Astrocyte (in vitro differentiated cells and primary cell): ENCODE data around the gene SLFN12.

ENCODE experiments used
- CTCF ChIP-seq: IDR thresholded peaks from 2 replicates; pipeline ENCODE4 v1.5.1; 2011; ENCODE audit warnings: low read depth, mild to moderate bottlenecking, inconsistent platforms, low read length, moderate library complexity; ENCODE audit not compliant: insufficient read depth
- EZH2 ChIP-seq: IDR thresholded peaks from 2 replicates; pipeline ENCODE4 v1.6.1; 2012; ENCODE audit warnings: mild to moderate bottlenecking, low read length, inconsistent platforms; ENCODE audit not compliant: insufficient read depth

GRCh38 chr17:35387496-35387895 lies 44.8 kb downstream of the SLFN12 start:
- TF ChIP-seq EZH2 = no peak
- TF ChIP-seq CTCF = no peak
